ENCODE data around the gene ANKRD40.

- no peak for TF ChIP-seq TCF7L2 (IDR thresholded peaks at IDR 0.05; ENCODE audit: low read depth, low read length)
- TF ChIP-seq CTCF (IDR thresholded peaks at IDR 0.05 in 2 of 3, conservative IDR thresholded peaks at IDR 0.05 in 1 of 3; ENCODE audit: insufficient read depth in 2 of 3, low read depth in 1 of 3, low read length in 3 of 3), result no peak
- no peak for TF ChIP-seq ZNF507 (tag; conservative IDR thresholded peaks at IDR 0.05)
- TF ChIP-seq RHOXF2B (CRISPR knock-in tag; conservative IDR thresholded peaks at IDR 0.05), result no peak
- TF ChIP-seq NR1H2 (CRISPR knock-in tag; IDR thresholded peaks at IDR 0.05), result no peak
- no peak for TF ChIP-seq ZNF274 (IDR thresholded peaks at IDR 0.05; ENCODE audit: borderline replicate concordance, low read depth, low read length)
- no peak for TF ChIP-seq ZBTB40 (IDR thresholded peaks at IDR 0.05)
- no peak for TF ChIP-seq ZBTB40 (CRISPR knock-in tag; IDR thresholded peaks at IDR 0.05)
- no peak for TF ChIP-seq HDAC1 (IDR thresholded peaks at IDR 0.05)
- no peak for TF ChIP-seq ZNF318 (IDR thresholded peaks at IDR 0.05; ENCODE audit: borderline replicate concordance in 1 of 2, low read depth in 1 of 2)
- TF ChIP-seq CBX5 (IDR thresholded peaks at IDR 0.05; ENCODE audit: borderline replicate concordance, low read depth), result no peak
- TF ChIP-seq TEAD1 (CRISPR knock-in tag; IDR thresholded peaks at IDR 0.05), result no peak
These were observed 20.3 kb downstream of the ANKRD40 start for GRCh38 chr17:50687200-50688066.
